Measurements from ENCODE around the gene CFAP74.
"Not testable (repeated sequence)": the region's sequence is repeated elsewhere in the genome, so short reads cannot be mapped to it uniquely, and the experiment has no call there.

CFAP74 gene

DNA sequence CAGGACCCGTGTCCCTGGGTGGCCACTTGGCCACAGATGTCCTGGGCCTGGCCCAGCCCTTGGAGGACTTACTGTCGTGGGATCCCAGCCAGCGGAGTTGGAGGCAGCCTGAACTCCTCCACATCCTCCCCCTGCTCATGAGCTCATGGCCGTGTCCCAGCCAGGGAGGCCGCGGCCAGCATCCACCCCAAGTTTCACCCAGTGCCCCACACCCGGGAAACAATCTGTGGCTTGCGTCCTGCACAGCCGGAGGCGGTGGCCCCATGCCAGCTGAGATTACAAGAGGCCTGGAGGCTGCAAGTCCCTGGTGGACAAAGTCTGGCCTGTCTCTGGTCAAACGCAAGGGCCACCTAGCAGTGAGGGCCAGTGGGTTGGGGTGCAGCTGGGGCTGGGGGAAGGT is 57.0 kb downstream of the CFAP74 start:
- DNase-seq, result no peak

GRCh38 chr1:1945782-1946393 is 57.7 kb downstream of the CFAP74 start:
- DNase-seq, result no peak

DNA sequence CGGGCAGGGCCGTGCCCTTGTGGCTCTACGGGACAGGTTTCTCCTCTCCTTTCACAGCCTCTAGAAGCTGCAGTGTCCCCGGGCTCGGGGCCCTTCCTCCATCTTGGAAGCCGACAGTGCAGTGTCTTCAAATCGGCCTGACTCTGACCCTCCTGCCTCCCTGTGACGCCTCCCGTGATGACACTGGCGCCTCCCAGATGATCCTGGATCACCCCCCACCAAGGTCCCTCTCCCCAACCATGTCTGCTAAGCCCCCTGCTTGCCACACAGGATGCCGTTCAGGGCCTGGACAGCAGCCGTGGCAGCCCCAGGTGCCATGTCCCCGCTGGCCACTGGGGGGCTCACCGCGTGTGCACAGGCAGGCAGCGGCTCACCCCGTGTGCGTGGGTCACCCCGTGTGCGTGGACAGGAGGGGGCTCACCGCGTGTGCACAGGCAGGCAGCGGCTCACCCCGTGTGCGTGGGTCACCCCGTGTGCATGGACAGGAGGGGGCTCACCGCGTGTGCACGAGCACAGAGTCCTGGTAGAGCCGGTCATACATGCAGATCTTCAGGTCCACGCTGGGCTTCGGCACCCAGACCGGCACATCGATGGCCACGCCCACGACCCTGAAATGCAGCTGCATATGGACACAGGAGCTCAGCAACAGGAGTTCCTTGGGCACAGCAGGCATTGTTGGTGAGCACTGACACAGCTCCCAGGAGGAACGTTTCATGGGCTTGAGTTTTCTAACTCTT is 59.6 kb downstream of the CFAP74 start:
- peak in 1 of 2 experiments; percentile 50 for DNase-seq

DNA sequence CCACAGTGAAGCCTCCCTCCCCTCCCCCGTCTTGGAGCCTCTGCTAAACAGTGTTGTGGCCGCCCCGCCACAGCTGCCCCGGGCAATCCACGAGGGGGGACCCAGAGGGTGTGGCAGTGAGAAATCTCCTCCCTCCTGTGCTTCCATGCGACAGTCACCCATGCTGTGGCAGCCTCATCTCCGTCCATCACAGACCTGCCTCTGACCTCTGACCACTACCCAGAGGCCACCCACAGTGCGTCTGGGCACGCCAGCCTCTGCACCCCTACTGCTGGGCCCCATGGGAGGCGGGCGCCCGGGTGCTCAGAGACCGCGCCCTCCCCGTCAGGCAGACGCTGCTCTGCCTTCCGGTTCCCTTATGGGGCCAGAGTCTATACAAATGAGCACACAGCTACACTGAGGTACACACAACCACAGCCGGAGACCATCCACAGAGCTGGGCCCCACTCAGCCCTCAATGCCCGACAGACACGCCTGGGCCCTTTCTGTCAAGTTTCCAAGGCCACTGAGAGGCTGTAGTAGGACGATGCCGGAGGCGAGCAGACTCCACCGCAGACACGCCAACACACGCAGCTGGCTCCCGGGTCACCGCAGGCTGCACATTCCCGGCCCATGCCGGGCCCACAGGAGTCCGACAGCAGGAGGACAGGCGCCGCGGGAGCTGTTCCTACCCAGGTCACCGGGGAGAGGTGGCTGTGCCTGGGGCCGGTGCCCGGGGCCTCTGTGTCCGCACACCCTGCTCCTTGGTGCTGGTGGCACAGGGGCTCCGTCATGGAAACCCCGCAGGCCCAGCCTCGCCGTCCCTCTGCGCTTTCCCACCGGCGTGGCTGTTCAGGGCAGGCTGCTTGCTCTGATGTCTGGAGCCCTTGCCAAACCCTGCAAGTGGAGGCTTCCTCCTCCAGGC is 60.6 kb downstream of the CFAP74 start:
- DNase-seq, result no peak

DNA sequence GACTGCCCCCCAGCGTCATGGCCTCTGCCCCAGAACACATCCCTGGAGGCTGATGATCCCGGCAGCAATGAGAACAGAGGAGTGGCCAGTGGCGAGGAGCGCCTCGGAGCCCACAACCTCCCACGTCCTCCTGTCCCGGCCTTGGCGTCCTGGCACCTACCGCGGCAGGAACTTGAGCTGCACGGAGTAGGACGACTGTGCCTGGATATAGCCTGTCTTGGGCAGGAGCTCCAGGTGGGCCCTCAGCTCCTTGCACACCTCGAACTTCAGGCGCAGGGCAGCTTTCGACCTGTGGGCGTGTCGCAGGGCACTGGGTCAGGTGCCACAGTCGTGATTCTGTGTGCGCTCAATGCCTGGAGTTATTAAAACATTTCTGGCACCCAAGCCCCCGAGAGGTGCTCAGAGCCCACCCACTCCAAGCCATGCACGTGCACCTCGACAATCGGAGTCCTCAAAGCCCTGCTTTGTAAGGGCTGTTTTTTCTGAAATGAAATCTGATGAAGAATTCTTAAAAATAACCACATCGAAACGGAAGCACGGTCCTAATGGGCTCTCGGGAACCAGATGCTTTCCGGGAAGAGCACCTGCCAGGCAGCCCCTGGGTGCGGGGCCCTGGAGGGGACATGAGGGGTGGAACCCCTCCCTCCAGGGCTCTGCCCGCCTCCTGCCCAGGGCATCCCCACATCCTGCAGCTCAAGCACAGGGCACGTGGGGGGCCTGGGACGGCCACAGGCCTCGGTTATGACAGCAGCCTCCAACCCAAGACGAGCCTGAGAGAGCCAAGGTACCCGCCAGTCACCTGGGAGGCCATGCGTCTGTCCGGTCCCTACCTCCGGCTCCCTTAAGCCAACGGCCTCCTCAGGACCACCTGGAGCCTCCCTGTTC is 61.5 kb downstream of the CFAP74 start:
- no peak for DNase-seq

- no peak for DNase-seq
These were observed 62.3 kb downstream of the CFAP74 start for GRCh38 chr1:1941211-1941841.

GRCh38 chr1:1940123-1940425 is 63.5 kb downstream of the CFAP74 start:
- no peak for DNase-seq

GRCh38 chr1:1939296-1940122 is 64.1 kb downstream of the CFAP74 start:
- DNase-seq, result no peak

DNA sequence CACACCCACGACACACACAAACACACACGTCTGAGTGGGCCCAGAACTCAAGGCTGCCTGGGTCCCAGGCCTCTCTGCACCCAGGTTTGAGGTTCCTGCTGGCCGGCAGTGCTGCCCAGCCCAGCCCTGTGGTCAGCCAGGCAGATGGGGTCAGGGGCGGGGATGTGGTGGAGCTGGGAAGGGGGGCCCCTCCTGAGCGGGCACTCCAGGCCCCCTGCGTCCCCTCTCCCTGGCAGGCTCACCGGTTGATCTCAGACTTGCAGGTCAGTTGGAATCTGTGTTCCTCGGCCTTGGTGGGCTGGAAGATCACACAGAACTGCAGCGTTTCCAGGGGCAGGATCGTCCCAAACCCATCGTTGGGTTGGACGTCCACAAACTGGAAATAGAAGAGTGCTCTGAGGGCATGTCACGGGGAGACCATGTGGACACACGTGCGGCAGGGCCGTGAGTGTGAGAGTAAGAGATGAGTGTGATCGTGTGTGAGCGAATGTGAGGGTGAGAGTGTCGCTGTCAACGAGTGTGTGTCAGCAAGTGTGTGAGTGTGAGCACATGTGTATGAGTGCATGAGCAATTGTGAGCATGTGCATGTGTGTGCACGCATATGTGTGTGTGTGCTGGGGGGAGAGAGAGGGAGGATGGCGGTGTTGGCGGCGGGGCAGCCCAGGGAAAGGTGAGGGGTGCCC is 64.8 kb downstream of the CFAP74 start:
- DNase-seq, result no peak

DNA sequence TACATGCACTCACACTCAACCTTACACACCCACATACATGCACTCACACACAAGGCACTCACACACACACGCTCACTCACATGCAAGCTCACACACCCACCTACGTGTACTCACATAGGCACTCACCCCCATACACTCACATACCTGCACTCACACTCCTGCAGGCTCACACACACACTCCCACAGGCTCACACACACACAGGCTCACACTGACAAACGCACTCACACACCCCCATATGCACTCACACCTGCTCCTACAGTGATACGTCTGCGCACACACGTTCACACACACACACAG is 65.4 kb downstream of the CFAP74 start:
- DNase-seq, result no peak

- no peak for DNase-seq
These were observed 65.9 kb downstream of the CFAP74 start for GRCh38 chr1:1937549-1938275.

DNA sequence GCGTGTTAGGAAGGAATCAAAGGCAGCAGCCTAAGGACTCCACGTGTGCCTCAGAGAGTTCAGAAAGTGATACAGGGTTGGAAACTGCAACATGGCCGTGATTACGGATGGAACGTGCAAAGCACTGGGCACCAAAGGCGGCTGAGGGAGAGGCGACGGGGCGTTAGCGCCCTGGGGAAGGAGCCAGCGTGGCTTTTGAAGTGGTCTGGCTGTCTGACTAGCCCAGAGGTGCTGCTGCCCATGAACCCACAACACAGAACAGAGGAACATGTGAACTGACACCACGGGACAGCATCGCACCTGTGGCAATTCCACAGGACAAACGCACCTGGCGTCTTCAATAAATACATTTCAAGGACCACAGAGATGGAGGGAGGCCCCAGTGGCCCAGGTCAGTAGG is 66.5 kb downstream of the CFAP74 start:
- no peak for DNase-seq

DNA sequence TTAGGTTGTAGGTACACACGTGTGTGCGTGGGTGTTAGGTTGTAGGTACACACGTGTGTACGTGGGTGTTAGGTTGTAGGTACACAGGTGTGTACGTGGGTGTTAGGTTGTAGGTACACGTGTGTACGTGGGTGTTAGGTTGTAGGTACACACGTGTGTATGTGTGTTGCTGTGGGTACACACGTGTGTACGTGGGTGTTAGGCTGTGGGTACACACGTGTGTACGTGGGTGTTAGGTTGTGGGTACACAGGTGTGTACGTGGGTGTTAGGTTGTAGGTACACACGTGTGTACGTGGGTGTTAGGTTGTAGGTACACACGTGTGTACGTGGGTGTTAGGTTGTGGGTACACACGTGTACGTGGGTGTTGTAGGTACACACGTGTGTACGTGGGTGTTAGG is 68.7 kb downstream of the CFAP74 start:
- DNase-seq, result not testable (repeated sequence)

- DNase-seq, result no peak
These were observed 73.7 kb downstream of the CFAP74 start for GRCh38 chr1:1929639-1930545.

DNA sequence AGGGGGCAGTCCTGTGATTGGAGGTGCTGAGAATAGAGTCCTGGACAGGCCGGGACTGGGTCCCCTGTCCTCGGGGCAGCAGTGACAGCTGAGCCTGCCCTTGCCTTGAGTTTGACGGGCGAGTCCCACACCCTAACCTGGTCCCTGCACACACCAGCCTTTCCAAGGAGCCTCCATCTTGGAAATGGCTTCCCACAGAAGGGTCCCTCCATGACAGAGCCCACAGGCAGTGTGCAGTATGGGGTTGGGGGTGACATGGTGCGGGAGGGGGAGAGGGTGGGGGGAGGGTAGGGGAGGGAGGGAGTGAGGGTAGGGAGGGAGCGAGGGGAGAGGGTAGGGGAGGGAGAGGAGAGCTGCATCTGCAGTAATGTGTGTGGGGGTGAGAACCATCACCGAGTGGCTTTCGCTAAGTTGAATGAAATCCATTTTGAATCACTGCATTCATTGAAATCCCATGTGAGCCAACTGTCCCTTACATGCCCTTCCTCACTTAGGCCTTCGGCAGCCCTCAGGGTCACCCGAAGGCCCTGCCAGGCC is 74.4 kb downstream of the CFAP74 start:
- no peak for DNase-seq

GRCh38 chr1:1928231-1929101 is 75.1 kb downstream of the CFAP74 start:
- DNase-seq, result no peak

DNA sequence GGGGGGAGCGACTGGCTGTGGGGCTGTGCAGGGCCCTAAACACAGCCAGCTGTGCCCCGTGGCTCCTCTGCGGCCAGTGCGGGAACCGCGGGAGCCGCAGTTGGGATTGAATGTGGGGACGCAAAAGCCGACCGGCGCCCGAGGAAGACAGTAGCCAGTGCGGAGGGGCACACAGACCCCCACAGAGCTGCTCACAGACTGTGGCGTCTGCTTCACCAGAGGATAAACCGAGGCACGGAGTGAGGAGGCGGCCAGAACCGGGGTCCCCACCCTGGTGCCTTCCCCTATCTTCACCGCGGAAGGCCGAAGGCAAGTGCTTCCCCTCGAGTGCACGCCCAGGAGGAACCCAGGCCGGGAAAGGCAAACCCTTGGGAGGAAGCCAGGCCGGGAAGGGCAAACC is 75.8 kb downstream of the CFAP74 start:
- DNase-seq, result no peak

All from SW 1271 (cell line).